Right lobe of liver (tissue), 4 donors: ENCODE data around the gene ARMC2.

Experiments
- CTCF ChIP-seq, 4 donors: fragments of 200-600 bp in 3 of 4; fragments of 450-650 bp in 1 of 4; IDR thresholded peaks; one replicate each; pipeline versions ENCODE4 v1.5.1 to v1.8.0; 2016 to 2022; ENCODE audit warnings: antibody characterized with exemption in 4 of 4, mild to moderate bottlenecking in 2 of 4
- POLR2A ChIP-seq: fragments of 450-650 bp; IDR thresholded peaks from one replicate; pipeline ENCODE4 v1.6.1; 2017; ENCODE audit warnings: antibody characterized with exemption, mild to moderate bottlenecking
- donor health status: DM: no; HTN: no; CAD: no.
- donor health status: DM: no; HTN: no; CAD: no.
- donor health status: DM: no; HTN: yes; CAD: no.

GRCh38 chr6:108993876-108994275 is 145.7 kb downstream of the ARMC2 start:
- TF ChIP-seq CTCF (IDR thresholded peaks at IDR 0.05) (no peak), POLR2A (no peak)
